WTC11 (cell line): ENCODE results near the gene NCMAP.

Experiments
- CREB1 ChIP-seq: sonication (generic); formaldehyde crosslinking; IDR thresholded peaks from 2 replicates; pipeline ENCODE4 v1.8.0; 2023; ENCODE audit warnings: mild to moderate bottlenecking, missing genetic modification reagents
- CTCF ChIP-seq: fragments of 200-600 bp; IDR thresholded peaks from 2 replicates; pipeline ENCODE4 v1.8.0; 2022; ENCODE audit warnings: antibody characterized with exemption
- E2F5 ChIP-seq: sonication (generic); formaldehyde crosslinking; IDR thresholded peaks from 2 replicates; pipeline ENCODE4 v1.8.1; 2022; ENCODE audit warnings: mild to moderate bottlenecking, moderate library complexity, missing genetic modification reagents
- GABPB1 ChIP-seq: sonication (generic); formaldehyde crosslinking; IDR thresholded peaks from 2 replicates; pipeline ENCODE4 v1.8.1; 2023; ENCODE audit warnings: mild to moderate bottlenecking, missing genetic modification reagents
- GRHL2 ChIP-seq: fragments of 250-450 bp; sonication (Bioruptor Pico); IDR thresholded peaks from 2 replicates; pipeline ENCODE4 v1.8.0; 2022; ENCODE audit warnings: mild to moderate bottlenecking, moderate library complexity; ENCODE audit not compliant: insufficient replicate concordance, severe bottlenecking
- JUN ChIP-seq: sonication (generic); formaldehyde crosslinking; IDR thresholded peaks from 2 replicates; pipeline ENCODE4 v1.8.0; 2023; ENCODE audit warnings: mild to moderate bottlenecking, missing genetic modification reagents
- MAX ChIP-seq: sonication (generic); formaldehyde crosslinking; IDR thresholded peaks from 2 replicates; pipeline ENCODE4 v1.8.0; 2022; ENCODE audit warnings: mild to moderate bottlenecking, missing genetic modification reagents
- MLX ChIP-seq: sonication (generic); formaldehyde crosslinking; IDR thresholded peaks from 2 replicates; pipeline ENCODE4 v1.8.1; 2023; ENCODE audit warnings: mild to moderate bottlenecking, missing genetic modification reagents, moderate library complexity
- NFE2L1 ChIP-seq: sonication (generic); formaldehyde crosslinking; IDR thresholded peaks from 2 replicates; pipeline ENCODE4 v1.8.1; 2023; ENCODE audit warnings: missing genetic modification reagents
- NR1H2 ChIP-seq: sonication (generic); formaldehyde crosslinking; IDR thresholded peaks from 2 replicates; pipeline ENCODE4 v1.9.0; 2021; ENCODE audit warnings: mild to moderate bottlenecking, moderate library complexity, missing genetic modification reagents
- PRRX2 ChIP-seq: fragments of 250-450 bp; sonication (Bioruptor Pico); IDR thresholded peaks from 2 replicates; pipeline ENCODE4 v1.8.0; 2021; ENCODE audit warnings: mild to moderate bottlenecking
- USF1 ChIP-seq: sonication (generic); formaldehyde crosslinking; IDR thresholded peaks from 2 replicates; pipeline ENCODE4 v1.8.0; 2022; ENCODE audit warnings: mild to moderate bottlenecking, missing genetic modification reagents
- ZBTB43 ChIP-seq: sonication (generic); formaldehyde crosslinking; IDR thresholded peaks from 2 replicates; pipeline ENCODE4 v1.8.1; 2023; ENCODE audit warnings: mild to moderate bottlenecking, missing genetic modification reagents
- ZNF396 ChIP-seq: fragments of 250-450 bp; sonication (Bioruptor Pico); IDR thresholded peaks from 2 replicates; pipeline ENCODE4 v1.8.0; 2021; ENCODE audit warnings: mild to moderate bottlenecking, moderate library complexity, borderline replicate concordance

GRCh38 chr1:24551960-24552571 lies 3.8 kb upstream of the NCMAP start:
- TF ChIP-seq PRRX2 (CRISPR knock-in tag) (no peak), CTCF (no peak), MAX (CRISPR knock-in tag) (no peak), NFE2L1 (CRISPR knock-in tag) (no peak), ZBTB43 (no peak), E2F5 (CRISPR knock-in tag) (no peak), CREB1 (CRISPR knock-in tag) (no peak), MLX (CRISPR knock-in tag) (no peak), ZNF396 (CRISPR knock-in tag) (no peak), USF1 (CRISPR knock-in tag) (no peak), GRHL2 (CRISPR knock-in tag) (no peak), JUN (CRISPR knock-in tag) (no peak), NR1H2 (no peak), GABPB1 (peak; percentile 51; the same call in 1 of the 2 replicates)
